ENCODE results near the gene LIPC.

- TF ChIP-seq, protein P1, sequence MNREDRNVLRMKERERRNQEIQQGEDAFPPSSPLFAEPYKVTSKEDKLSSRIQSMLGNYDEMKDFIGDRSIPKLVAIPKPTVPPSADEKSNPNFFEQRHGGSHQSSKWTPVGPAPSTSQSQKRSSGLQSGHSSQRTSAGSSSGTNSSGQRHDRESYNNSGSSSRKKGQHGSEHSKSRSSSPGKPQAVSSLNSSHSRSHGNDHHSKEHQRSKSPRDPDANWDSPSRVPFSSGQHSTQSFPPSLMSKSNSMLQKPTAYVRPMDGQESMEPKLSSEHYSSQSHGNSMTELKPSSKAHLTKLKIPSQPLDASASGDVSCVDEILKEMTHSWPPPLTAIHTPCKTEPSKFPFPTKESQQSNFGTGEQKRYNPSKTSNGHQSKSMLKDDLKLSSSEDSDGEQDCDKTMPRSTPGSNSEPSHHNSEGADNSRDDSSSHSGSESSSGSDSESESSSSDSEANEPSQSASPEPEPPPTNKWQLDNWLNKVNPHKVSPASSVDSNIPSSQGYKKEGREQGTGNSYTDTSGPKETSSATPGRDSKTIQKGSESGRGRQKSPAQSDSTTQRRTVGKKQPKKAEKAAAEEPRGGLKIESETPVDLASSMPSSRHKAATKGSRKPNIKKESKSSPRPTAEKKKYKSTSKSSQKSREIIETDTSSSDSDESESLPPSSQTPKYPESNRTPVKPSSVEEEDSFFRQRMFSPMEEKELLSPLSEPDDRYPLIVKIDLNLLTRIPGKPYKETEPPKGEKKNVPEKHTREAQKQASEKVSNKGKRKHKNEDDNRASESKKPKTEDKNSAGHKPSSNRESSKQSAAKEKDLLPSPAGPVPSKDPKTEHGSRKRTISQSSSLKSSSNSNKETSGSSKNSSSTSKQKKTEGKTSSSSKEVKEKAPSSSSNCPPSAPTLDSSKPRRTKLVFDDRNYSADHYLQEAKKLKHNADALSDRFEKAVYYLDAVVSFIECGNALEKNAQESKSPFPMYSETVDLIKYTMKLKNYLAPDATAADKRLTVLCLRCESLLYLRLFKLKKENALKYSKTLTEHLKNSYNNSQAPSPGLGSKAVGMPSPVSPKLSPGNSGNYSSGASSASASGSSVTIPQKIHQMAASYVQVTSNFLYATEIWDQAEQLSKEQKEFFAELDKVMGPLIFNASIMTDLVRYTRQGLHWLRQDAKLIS (CRISPR knock-in tag; IDR thresholded peaks at IDR 0.05; ENCODE audit: borderline replicate concordance), result no peak
- TF ChIP-seq, protein P2, sequence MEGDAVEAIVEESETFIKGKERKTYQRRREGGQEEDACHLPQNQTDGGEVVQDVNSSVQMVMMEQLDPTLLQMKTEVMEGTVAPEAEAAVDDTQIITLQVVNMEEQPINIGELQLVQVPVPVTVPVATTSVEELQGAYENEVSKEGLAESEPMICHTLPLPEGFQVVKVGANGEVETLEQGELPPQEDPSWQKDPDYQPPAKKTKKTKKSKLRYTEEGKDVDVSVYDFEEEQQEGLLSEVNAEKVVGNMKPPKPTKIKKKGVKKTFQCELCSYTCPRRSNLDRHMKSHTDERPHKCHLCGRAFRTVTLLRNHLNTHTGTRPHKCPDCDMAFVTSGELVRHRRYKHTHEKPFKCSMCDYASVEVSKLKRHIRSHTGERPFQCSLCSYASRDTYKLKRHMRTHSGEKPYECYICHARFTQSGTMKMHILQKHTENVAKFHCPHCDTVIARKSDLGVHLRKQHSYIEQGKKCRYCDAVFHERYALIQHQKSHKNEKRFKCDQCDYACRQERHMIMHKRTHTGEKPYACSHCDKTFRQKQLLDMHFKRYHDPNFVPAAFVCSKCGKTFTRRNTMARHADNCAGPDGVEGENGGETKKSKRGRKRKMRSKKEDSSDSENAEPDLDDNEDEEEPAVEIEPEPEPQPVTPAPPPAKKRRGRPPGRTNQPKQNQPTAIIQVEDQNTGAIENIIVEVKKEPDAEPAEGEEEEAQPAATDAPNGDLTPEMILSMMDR (IDR thresholded peaks at IDR 0.05), result no peak
- TF ChIP-seq E2F5 (CRISPR knock-in tag; IDR thresholded peaks at IDR 0.05) (no peak), TCF7 (CRISPR knock-in tag; IDR thresholded peaks at IDR 0.05; ENCODE audit: low read depth) (no peak), ARID4B (CRISPR knock-in tag; IDR thresholded peaks at IDR 0.05; ENCODE audit: borderline replicate concordance) (no peak), ELF4 (CRISPR knock-in tag; IDR thresholded peaks at IDR 0.05; ENCODE audit: low read depth) (no peak), TEAD1 (CRISPR knock-in tag; IDR thresholded peaks at IDR 0.05) (no peak), NR2C2 (CRISPR knock-in tag; IDR thresholded peaks at IDR 0.05) (no peak), ZBTB21 (CRISPR knock-in tag; IDR thresholded peaks at IDR 0.05; ENCODE audit: borderline replicate concordance) (no peak), FOXJ3 (CRISPR knock-in tag; IDR thresholded peaks at IDR 0.05; ENCODE audit: borderline replicate concordance) (no peak), SP1 (CRISPR knock-in tag; conservative IDR thresholded peaks at IDR 0.05) (no peak)
- TF ChIP-seq, protein P3, sequence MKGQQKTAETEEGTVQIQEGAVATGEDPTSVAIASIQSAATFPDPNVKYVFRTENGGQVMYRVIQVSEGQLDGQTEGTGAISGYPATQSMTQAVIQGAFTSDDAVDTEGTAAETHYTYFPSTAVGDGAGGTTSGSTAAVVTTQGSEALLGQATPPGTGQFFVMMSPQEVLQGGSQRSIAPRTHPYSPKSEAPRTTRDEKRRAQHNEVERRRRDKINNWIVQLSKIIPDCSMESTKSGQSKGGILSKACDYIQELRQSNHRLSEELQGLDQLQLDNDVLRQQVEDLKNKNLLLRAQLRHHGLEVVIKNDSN (CRISPR knock-in tag; IDR thresholded peaks at IDR 0.05), result no peak
- TF ChIP-seq, protein P4, sequence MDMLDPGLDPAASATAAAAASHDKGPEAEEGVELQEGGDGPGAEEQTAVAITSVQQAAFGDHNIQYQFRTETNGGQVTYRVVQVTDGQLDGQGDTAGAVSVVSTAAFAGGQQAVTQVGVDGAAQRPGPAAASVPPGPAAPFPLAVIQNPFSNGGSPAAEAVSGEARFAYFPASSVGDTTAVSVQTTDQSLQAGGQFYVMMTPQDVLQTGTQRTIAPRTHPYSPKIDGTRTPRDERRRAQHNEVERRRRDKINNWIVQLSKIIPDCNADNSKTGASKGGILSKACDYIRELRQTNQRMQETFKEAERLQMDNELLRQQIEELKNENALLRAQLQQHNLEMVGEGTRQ (CRISPR knock-in tag; IDR thresholded peaks at IDR 0.05), result no peak
- TF ChIP-seq, protein P5, sequence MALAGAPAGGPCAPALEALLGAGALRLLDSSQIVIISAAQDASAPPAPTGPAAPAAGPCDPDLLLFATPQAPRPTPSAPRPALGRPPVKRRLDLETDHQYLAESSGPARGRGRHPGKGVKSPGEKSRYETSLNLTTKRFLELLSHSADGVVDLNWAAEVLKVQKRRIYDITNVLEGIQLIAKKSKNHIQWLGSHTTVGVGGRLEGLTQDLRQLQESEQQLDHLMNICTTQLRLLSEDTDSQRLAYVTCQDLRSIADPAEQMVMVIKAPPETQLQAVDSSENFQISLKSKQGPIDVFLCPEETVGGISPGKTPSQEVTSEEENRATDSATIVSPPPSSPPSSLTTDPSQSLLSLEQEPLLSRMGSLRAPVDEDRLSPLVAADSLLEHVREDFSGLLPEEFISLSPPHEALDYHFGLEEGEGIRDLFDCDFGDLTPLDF (CRISPR knock-in tag; IDR thresholded peaks at IDR 0.05), result no peak
These were observed 54.8 kb downstream of the LIPC start for GRCh38 chr15:58486564-58486963.
